OCI-LY1 (cell line): ENCODE data around the gene RFK.

Experiments used
- EZH2 ChIP-seq: fragments of 200-600 bp; sonication (generic), shearing (Covaris generic); IDR thresholded peaks from 2 replicates; pipeline ENCODE4 v1.8.0; 2017; ENCODE audit warnings: borderline replicate concordance, mixed run types, mild to moderate bottlenecking, antibody characterized with exemption, low read length, moderate library complexity, mixed read lengths
- TF ChIP-seq, protein P1 (sequence below): fragments of 200-600 bp; sonication (generic), shearing (Covaris generic); IDR thresholded peaks from 2 replicates; pipeline ENCODE4 v1.5.1; 2017; ENCODE audit warnings: mild to moderate bottlenecking, antibody characterized with exemption, low read length, moderate library complexity, mixed read lengths

DNA sequence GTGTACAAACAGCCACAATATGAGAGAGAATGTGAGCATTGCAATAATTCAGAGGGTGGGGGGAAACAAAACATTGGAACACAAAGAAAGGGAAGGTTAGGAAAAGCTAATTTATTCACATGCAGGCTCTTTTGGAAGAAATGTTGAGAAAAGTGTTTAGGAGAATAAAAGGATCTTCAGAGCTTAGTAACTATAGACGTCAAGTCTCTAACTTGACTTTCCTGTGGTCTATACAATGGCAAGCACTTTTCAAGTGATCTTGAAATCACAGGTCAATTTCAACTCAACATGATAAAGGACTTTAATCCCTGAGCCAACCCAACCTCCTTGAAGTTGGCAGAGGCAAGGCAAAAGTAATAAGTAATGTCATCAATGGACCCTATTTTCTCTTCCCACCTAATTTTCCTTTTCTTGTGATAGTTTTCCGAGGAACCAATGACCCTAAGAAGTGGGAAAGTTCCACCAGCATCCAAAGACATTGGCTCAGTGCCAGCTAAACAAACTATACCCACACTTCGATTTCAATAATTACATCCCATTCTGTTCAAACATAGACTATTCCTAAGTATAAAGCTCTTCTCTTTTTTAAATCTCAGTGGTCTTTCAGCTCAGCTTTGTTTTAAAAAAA is 23.7 kb downstream of the RFK start:
- TF ChIP-seq, protein P1, sequence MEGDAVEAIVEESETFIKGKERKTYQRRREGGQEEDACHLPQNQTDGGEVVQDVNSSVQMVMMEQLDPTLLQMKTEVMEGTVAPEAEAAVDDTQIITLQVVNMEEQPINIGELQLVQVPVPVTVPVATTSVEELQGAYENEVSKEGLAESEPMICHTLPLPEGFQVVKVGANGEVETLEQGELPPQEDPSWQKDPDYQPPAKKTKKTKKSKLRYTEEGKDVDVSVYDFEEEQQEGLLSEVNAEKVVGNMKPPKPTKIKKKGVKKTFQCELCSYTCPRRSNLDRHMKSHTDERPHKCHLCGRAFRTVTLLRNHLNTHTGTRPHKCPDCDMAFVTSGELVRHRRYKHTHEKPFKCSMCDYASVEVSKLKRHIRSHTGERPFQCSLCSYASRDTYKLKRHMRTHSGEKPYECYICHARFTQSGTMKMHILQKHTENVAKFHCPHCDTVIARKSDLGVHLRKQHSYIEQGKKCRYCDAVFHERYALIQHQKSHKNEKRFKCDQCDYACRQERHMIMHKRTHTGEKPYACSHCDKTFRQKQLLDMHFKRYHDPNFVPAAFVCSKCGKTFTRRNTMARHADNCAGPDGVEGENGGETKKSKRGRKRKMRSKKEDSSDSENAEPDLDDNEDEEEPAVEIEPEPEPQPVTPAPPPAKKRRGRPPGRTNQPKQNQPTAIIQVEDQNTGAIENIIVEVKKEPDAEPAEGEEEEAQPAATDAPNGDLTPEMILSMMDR, result no peak
- TF ChIP-seq EZH2, result no peak
